MM.1S (cell line): ENCODE data around the gene HMGN5.

Experiments
- DNase-seq: peaks from one replicate; pipeline ENCODE4 v3.0.0-alpha.2; 2015
- H2AFZ ChIP-seq: fragments of 300-600 bp; sonication (generic); 2 replicates; pipeline ENCODE4 v1.6.0; 2016; ENCODE audit warnings: antibody characterized with exemption, low read length
- H3F3A ChIP-seq: fragments of 300-600 bp; sonication (generic); 2 replicates; pipeline ENCODE4 v1.6.1; 2016; ENCODE audit warnings: mild to moderate bottlenecking, antibody characterized with exemption, low read length, moderate library complexity, mixed read lengths; ENCODE audit not compliant: insufficient read depth
- H3K27ac ChIP-seq: fragments of 300-600 bp; sonication (generic); 2 replicates; pipeline ENCODE4 v1.5.1; 2016; ENCODE audit warnings: mild to moderate bottlenecking, low read length
- H3K27me3 ChIP-seq: fragments of 300-600 bp; sonication (generic); replicated peaks from 2 replicates; pipeline ENCODE4 v1.6.0; 2016; ENCODE audit warnings: low read length; ENCODE audit not compliant: insufficient read depth
- H3K36me3 ChIP-seq: fragments of 300-600 bp; sonication (generic); replicated peaks from 2 replicates; pipeline ENCODE4 v1.6.1; 2016; ENCODE audit warnings: mild to moderate bottlenecking, low read length, mixed read lengths; ENCODE audit not compliant: insufficient read depth
- H3K4me1 ChIP-seq: fragments of 300-600 bp; sonication (generic); 2 replicates; pipeline ENCODE4 v1.6.1; 2016; ENCODE audit warnings: low read length, mixed read lengths
- H3K4me2 ChIP-seq: fragments of 300-600 bp; sonication (generic); 2 replicates; pipeline ENCODE4 v1.6.0; 2016; ENCODE audit warnings: low read depth, low read length
- H3K4me3 ChIP-seq: fragments of 300-600 bp; sonication (generic); 2 replicates; pipeline ENCODE4 v1.5.1; 2016; ENCODE audit warnings: low read length, mixed read lengths
- H3K79me2 ChIP-seq: fragments of 300-600 bp; sonication (generic); 2 replicates; pipeline ENCODE4 v1.6.1; 2016; ENCODE audit warnings: mixed run types, low read length, mixed read lengths
- H3K9ac ChIP-seq: fragments of 300-600 bp; sonication (generic); 2 replicates; pipeline ENCODE4 v1.6.1; 2016; ENCODE audit warnings: low read length, mixed read lengths
- H3K9me2 ChIP-seq: fragments of 300-600 bp; sonication (generic); replicated peaks from 2 replicates; pipeline ENCODE4 v1.6.1; 2016; ENCODE audit warnings: mild to moderate bottlenecking, low read length, mixed read lengths; ENCODE audit not compliant: insufficient read depth
- H3K9me3 ChIP-seq: fragments of 300-600 bp; sonication (generic); replicated peaks from 2 replicates; pipeline ENCODE4 v1.6.1; 2016; ENCODE audit warnings: mild to moderate bottlenecking, low read length, mixed read lengths; ENCODE audit not compliant: insufficient read depth
- H4K20me1 ChIP-seq: fragments of 300-600 bp; sonication (generic); 2 replicates; pipeline ENCODE4 v1.6.1; 2016; ENCODE audit warnings: mild to moderate bottlenecking, low read length, moderate library complexity, mixed read lengths; ENCODE audit not compliant: insufficient read depth
- EZH2 ChIP-seq: fragments of 300-600 bp; sonication (generic); optimal IDR thresholded peaks from 2 replicates; pipeline ENCODE3; 2017; ENCODE audit warnings: low read depth, mild to moderate bottlenecking, antibody characterized with exemption, low read length, mixed read lengths
- EZH2phosphoT487 ChIP-seq: fragments of 300-600 bp; sonication (generic); IDR thresholded peaks from 2 replicates; pipeline ENCODE4 v1.6.1; 2018; ENCODE audit warnings: antibody characterized with exemption, low read length
- TF ChIP-seq, protein P1 (sequence below): fragments of 300-600 bp; sonication (generic); IDR thresholded peaks from 2 replicates; pipeline ENCODE4 v1.5.1; 2016; ENCODE audit warnings: antibody characterized with exemption, low read length, mixed read lengths

The HMGN5 gene

DNA sequence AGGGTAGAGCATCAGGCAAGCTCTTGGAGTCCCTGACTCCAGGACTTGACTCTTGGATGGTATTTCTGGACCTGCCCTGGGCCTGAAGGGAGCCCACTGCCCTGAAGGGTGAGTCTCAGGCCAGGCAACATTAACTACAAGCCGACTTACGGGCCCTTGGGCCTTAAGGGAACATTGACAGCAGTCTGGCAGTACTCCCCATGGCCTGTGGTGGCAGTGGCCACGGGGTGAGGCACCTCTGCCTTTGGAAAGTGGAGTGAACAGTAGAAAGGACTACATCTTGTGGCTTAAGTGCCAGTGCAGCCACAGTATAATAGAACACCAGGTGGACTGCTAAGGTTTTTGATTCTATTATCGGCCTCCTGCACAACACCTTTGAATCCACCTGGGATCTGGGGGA is 36.5 kb upstream of the HMGN5 start:
- no peaks in the 10 kb centered on the region for H3K36me3 ChIP-seq
- H3K27me3 ChIP-seq: no peaks in the 10 kb centered on the region
- no peaks in the 10 kb centered on the region for H3K79me2 ChIP-seq
- H3K9me2 ChIP-seq: no peaks in the 10 kb centered on the region
- no peak overlapping the region for H3K4me2 ChIP-seq
- no peak overlapping the region for H3K9ac ChIP-seq
- H2AFZ ChIP-seq: no peak overlapping the region
- H3K4me3 ChIP-seq: no peak overlapping the region
- no peaks in the 10 kb centered on the region for H4K20me1 ChIP-seq
- no peaks in the 10 kb centered on the region for H3K9me3 ChIP-seq
- no peak overlapping the region for H3K27ac ChIP-seq
- TF ChIP-seq EZH2phosphoT487 (no peak), EZH2 (no peak)
- TF ChIP-seq, protein P1, sequence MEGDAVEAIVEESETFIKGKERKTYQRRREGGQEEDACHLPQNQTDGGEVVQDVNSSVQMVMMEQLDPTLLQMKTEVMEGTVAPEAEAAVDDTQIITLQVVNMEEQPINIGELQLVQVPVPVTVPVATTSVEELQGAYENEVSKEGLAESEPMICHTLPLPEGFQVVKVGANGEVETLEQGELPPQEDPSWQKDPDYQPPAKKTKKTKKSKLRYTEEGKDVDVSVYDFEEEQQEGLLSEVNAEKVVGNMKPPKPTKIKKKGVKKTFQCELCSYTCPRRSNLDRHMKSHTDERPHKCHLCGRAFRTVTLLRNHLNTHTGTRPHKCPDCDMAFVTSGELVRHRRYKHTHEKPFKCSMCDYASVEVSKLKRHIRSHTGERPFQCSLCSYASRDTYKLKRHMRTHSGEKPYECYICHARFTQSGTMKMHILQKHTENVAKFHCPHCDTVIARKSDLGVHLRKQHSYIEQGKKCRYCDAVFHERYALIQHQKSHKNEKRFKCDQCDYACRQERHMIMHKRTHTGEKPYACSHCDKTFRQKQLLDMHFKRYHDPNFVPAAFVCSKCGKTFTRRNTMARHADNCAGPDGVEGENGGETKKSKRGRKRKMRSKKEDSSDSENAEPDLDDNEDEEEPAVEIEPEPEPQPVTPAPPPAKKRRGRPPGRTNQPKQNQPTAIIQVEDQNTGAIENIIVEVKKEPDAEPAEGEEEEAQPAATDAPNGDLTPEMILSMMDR: no peak
- no peaks in the 10 kb centered on the region for H3F3A ChIP-seq
- no peak for DNase-seq
- no peaks in the 10 kb centered on the region for H3K4me1 ChIP-seq

DNA sequence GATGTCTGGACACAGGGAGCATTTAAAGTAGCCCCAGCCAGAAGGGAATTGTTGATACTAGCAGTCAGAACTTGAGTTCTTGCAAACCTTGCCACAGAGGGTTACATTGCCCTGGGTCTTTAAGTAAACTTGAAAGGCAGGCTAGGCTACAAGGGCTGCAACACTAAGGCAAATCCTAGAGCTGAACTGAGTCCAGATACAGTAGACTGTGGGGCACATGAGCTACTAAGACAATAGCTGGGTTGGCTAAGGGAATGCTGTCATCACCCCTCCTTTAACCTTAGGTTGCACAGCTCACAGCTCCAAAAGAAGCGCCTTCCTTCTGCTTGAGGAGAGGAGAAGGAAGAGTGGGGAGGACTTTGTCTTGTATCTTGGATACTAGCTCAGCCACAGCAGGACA is 35.8 kb upstream of the HMGN5 start:
- Histone ChIP-seq H3K9me2 (no peaks in the 10 kb centered on the region), H3K27me3 (no peaks in the 10 kb centered on the region), H3K79me2 (no peaks in the 10 kb centered on the region), H3F3A (no peaks in the 10 kb centered on the region), H3K4me2 (no peak overlapping the region), H3K36me3 (no peaks in the 10 kb centered on the region), H3K9me3 (no peaks in the 10 kb centered on the region), H3K4me3 (no peak overlapping the region), H2AFZ (no peak overlapping the region), H3K27ac (no peak overlapping the region), H3K4me1 (no peaks in the 10 kb centered on the region), H4K20me1 (no peaks in the 10 kb centered on the region), H3K9ac (no peak overlapping the region)
- TF ChIP-seq EZH2 (no peak), EZH2phosphoT487 (no peak)
- TF ChIP-seq, protein P1: no peak
- no peak for DNase-seq

DNA sequence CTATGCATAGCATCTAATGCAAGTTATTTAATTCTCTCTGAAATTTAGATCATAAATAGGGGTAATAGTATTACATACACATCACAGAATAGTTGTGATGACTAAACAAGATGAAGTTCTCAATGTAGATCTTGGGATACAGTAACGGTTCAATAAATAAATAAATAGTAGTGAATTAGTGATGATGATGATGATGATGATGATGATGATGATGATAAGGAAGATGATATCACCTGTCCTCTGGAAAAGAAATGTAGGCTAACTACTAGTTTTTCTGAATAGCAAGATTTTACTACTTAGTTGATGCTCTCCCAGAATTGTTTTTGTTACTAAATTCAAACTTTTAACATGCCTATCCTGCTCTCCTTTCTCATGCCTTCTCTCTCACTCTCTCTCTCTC is 30.5 kb upstream of the HMGN5 start:
- Histone ChIP-seq H4K20me1 (no peaks in the 10 kb centered on the region), H3K9me2 (no peaks in the 10 kb centered on the region)
- TF ChIP-seq EZH2: no peak
- TF ChIP-seq EZH2phosphoT487: no peak
- TF ChIP-seq, protein P1: no peak

More for the DNA sequence above, 30.5 kb upstream of the HMGN5 start:
- DNase-seq: no peak
- Histone ChIP-seq H3K79me2 (no peaks in the 10 kb centered on the region), H3K36me3 (no peaks in the 10 kb centered on the region), H3K4me3 (no peak overlapping the region), H3K9me3 (no peaks in the 10 kb centered on the region), H3F3A (no peaks in the 10 kb centered on the region), H2AFZ (no peak overlapping the region), H3K9ac (no peak overlapping the region), H3K4me2 (no peak overlapping the region), H3K4me1 (no peaks in the 10 kb centered on the region), H3K27ac (no peak overlapping the region), H3K27me3 (no peaks in the 10 kb centered on the region)
